Retinal pigment epithelial cell (primary cell): ENCODE results near the gene S1PR2.
"Not testable (repeated sequence)": the region's sequence is repeated elsewhere in the genome, so short reads cannot be mapped to it uniquely, and the experiment has no call there.

ENCODE experiments used
- DNase-seq: peaks from one replicate; pipeline ENCODE4 v3.0.0-alpha.2; 2010; ENCODE audit warnings: low read depth
- H3K4me3 ChIP-seq: 2 replicates; pipeline ENCODE4 v1.5.1; 2011; ENCODE audit warnings: mild to moderate bottlenecking, low read length, control low read depth, moderate library complexity
- TF ChIP-seq, protein P1 (sequence below): conservative IDR thresholded peaks from 2 replicates; pipeline ENCODE4 v1.5.1; 2011; ENCODE audit warnings: low read depth, low read length, control low read depth, inconsistent platforms

Gene S1PR2

DNA sequence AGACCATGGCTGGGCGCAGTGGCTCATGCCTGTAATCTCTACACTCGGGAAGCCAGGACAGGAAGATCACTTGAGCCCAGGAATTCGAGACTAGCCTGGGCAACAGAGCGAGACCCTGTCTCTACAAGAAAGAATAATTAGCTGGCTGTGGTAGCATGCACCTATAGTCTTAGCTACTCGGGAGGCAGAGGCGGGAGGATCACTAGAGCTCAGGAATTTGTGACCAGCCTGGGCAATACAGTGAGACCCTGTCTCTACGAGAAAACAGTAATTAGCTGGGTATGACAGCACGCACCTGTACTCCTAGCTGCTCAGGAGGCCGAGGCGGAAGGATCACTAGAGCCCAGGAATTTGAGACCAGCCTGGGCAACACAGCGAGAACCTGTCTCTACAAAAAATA is 43.8 kb downstream of the S1PR2 start:
- DNase-seq, result no peak
- TF ChIP-seq, protein P1, sequence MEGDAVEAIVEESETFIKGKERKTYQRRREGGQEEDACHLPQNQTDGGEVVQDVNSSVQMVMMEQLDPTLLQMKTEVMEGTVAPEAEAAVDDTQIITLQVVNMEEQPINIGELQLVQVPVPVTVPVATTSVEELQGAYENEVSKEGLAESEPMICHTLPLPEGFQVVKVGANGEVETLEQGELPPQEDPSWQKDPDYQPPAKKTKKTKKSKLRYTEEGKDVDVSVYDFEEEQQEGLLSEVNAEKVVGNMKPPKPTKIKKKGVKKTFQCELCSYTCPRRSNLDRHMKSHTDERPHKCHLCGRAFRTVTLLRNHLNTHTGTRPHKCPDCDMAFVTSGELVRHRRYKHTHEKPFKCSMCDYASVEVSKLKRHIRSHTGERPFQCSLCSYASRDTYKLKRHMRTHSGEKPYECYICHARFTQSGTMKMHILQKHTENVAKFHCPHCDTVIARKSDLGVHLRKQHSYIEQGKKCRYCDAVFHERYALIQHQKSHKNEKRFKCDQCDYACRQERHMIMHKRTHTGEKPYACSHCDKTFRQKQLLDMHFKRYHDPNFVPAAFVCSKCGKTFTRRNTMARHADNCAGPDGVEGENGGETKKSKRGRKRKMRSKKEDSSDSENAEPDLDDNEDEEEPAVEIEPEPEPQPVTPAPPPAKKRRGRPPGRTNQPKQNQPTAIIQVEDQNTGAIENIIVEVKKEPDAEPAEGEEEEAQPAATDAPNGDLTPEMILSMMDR, result no peak
- no peak overlapping the region for H3K4me3 ChIP-seq

DNA sequence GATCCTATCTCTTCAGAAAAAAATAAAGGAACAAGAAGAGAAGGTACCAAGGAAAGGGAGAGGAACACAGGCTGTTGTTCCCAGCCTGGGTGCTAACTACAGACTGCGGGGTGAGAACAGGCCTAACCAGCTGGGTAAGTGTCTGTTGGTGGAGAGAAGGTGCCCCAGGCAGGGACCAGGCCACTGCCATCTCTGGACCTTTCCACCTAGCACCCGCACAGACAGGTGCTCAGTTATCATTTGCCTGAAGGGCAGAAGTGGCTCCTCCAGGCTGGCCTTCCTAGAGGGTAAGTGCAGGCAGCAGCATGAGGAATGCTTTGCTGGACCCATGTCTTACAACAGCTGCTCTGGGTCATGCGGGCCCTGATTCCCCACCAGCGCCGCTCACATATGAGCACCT is 46.5 kb downstream of the S1PR2 start:
- DNase-seq, result no peak
- TF ChIP-seq, protein P1, result no peak
- H3K4me3 ChIP-seq, result no peak overlapping the region

DNA sequence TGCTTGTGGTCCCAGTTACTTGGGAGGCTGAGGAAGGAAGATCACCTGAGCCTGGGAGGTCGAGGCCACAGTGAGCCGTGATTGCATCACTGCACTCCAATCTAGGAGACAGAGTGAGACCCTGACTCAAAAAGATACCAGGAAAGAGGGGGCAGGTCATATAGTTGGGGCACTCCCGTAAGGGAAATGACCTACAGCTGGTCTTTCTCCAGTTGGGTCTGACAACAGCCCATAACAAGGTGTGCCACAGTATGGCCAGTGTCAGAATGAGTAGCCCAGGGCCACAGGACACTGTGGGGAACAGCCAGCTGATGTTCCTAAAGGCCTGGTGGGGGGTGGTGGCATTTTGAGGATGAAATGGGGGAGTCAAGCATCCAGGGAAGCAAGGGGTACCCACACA is 47.2 kb downstream of the S1PR2 start:
- no peak overlapping the region for H3K4me3 ChIP-seq
- DNase-seq, result no peak
- TF ChIP-seq, protein P1, result no peak

DNA sequence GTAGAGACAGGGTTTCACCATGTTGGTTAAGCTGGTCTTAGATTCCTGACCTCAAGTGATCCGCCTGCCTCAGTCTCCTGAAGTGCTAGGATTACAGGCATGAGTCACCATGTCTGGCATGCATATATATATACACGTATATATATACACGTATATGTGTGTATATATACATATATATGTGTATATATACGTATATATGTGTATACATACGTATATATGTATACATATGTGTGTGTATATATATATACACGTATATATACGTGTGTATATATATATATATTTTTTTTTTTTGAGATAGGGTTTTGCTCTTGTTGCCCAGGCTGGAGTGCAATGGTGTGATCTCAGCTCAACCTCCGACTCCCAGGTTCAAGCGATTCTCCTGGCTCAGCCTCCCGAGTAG is 48.3 kb downstream of the S1PR2 start:
- DNase-seq, result no peak
- TF ChIP-seq, protein P1, result no peak
- no peak overlapping the region for H3K4me3 ChIP-seq

DNA sequence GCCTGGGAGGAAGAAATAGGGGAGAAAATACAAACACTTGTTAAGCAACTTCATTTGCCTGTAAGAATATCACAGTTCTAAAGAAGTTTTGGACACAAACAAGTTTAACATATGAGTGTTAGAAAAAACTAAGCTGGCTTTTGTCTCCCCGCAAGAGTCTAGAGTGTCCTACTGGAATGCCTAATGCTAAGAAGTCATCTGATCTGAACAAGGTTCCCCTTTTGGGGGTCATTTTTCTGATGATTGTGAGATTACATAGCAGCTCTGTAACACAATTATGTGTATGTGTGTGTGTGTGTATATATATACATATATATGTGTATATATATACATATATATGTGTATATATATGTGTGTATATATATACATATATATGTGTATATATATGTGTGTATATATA is 49.1 kb downstream of the S1PR2 start:
- TF ChIP-seq, protein P1, result no peak
- no peak overlapping the region for H3K4me3 ChIP-seq
- no peak for DNase-seq

DNA sequence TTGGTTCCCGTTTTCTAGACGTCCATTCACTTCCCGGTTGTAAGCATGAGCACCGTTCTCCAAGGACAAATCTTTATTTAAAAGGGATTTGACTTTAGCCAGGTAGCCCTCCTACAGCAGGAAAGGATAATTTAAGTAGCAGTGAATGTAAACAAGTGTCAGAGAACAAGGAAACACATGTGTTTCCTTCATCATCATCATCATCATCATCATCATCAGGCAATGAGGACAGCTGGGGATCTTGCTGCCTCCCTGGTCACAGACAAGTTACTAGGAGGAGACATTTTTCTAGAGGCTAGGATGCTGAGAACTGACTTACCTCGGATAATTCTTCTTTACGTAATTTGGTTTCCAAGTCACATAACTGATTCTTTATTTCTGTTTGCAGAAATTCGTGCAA is 50.7 kb downstream of the S1PR2 start:
- no peak overlapping the region for H3K4me3 ChIP-seq
- TF ChIP-seq, protein P1, result no peak
- no peak for DNase-seq

DNA sequence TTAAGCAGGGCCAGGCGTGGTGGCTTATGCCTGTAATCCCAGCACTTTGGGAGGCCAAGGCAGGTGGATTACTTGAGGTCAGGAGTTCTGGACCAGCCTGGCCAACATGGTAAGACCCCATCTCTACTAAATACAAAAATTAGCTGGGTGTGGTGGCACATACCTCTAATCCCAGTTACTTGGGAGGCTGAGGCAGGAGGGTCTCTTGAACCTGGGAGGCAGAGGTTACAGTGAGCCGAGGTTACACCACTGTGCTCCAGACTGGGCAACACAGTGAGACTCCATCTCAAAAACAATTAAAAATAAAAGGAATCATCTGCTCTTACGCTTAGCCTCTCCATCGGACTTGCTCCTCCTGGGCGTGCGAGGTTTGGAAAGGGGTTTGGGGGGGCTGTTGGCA is 51.1 kb downstream of the S1PR2 start:
- H3K4me3 ChIP-seq, DNase-seq: not testable (repeated sequence)

DNA sequence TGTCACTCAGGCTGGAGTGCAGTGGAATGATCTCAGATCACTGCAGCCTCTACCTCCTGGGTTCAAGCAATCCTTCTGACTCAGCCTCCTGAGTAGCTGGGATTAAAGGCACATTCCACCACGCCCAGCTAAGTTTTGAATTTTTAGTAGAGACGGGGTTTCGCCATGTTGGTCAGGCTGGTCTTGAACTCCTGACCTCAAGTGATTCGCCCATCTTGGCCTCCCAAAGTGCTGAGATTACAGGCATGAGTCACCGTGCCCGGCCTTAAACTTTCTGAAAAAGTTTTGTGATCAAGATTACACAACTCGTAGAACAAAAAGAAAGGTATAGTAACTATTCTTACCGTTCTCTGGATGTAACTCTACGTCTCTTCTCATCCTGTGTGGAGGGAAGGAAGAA is 57.6 kb downstream of the S1PR2 start:
- H3K4me3 ChIP-seq, result no peak overlapping the region
- no peak for DNase-seq
- TF ChIP-seq, protein P1, result no peak
